Activated CD4-positive, alpha-beta T cell treated with anti-CD3 and anti-CD28 coated beads, Interleukin-2, Interleukin-4, amounts not matched to agents 100 ng/mL and 50 ng/mL, durations not matched to agents 16 hours and 8 hours (primary cell): Measurements from ENCODE around the gene RRAGB.
"Not testable (repeated sequence)": the region's sequence is repeated elsewhere in the genome, so short reads cannot be mapped to it uniquely, and the experiment has no call there.

ENCODE experiments used
- DNase-seq: peaks from one replicate; pipeline ENCODE4 v3.0.0-alpha.2; 2020; ENCODE audit warnings: low spot score

RRAGB gene

DNA sequence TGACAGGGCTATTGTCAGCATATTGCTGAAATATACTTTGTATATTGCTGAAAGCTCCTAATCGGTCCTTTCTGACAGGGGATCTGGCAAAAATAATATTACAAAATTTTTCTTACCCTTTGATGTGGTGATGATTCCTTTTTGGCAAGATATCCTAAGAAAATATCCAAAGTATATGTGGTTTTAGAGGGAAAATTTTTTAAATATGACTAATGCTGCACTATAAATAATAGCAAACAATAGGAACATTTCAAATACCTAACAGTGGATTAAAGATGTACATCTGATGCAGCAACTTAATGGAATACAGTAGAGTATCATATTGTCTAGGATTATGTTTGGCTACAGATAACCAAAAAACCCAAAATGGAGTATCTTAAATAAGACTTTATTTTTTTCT lies 49.6 kb downstream of the RRAGB start:
- no peak for DNase-seq

DNA sequence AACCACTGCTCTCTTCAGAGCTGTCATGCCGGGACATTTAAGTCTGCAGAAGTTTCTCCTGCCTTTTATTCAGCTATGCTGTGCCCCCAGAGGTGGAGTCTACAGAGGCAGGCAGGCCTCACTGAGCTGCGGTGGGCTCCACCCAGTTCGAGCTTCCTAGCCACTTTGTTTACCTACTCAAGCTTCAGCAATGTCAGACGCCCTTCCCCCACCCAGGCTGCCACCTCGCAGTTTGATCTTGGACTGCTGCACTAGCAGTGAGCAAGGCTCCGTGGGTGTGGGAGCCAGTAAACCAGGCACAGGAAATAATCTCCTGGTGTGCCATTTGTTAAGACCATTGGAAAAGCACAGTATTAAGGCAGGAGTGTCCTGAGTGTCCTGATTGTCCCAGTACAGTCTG lies 56.9 kb downstream of the RRAGB start:
- not testable (repeated sequence) for DNase-seq

DNA sequence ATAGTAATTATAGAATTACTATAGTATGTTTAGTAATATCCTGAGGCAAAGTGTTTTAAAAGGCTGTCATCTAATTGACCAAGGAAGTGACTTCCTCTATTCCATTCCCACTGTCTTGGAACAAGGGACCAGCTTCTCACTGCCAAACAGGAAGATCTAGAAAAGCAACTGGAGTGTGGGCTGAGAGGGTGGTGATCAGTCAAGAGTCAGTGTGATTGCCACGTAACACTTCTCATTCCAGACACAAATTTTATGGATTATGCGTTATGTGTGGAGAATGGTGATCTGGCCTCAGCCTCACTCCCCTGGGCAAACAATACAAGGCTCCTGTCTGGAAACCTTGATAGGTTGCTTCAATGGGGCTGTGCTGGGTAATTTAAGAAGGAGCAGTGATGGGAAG lies 60.0 kb downstream of the RRAGB start:
- no peak for DNase-seq

DNA sequence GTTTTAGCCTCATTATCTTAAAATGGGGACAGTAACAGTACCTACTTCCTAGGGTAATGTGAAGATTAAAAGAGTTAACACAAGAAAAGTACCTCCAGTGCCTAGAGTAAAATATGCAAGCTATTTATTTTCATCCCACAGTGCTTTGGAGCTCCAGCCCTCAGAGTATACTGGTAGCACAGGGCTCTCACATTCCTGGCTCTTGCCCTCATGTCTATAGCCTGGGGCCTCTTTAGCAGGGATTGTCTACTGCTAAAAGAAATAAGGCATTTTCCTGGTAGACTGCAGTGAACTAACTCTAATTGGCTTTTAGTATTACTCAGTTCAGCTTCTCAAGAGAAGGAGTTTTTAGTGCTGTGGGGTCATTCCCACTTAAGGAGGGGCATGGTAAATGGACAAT lies 60.8 kb downstream of the RRAGB start:
- DNase-seq, result no peak

DNA sequence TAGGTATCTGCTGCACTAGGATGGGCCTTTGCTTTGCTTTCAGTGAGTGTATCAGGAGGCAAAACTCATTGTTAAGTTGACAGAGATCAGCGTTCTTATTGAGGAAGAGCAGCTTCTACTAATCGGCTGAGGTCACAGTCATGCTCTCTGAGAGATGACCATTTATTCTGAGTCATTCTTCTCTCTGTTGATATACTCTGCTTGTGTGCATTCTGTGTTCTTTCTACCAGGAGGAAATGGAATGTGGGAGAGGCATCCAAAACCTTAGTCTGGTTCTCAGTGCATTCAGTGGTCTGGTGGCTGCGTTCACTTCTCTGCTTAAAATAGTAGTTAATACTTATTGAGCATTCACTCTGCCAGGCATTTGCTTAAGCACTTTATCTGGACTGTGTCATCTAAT lies 66.2 kb downstream of the RRAGB start:
- no peak for DNase-seq

DNA sequence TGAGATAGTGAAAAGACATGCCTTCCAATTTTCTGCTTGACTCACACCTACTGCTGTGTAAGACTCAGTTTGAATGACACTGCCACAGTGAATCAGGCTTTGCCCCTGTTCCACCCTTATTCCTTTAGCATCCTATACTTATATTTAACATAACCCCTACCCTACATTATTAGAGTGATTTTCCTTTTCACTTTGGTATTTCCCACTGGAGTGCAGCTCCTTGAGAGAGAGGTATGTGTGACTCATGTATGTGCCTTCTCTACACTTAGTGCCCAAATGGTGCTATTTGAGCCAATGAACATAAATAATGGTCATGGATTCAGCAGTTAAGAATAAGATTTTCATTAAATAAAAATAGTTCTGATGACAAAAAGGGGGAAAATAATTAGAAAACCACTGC lies 69.5 kb downstream of the RRAGB start:
- no peak for DNase-seq

DNA sequence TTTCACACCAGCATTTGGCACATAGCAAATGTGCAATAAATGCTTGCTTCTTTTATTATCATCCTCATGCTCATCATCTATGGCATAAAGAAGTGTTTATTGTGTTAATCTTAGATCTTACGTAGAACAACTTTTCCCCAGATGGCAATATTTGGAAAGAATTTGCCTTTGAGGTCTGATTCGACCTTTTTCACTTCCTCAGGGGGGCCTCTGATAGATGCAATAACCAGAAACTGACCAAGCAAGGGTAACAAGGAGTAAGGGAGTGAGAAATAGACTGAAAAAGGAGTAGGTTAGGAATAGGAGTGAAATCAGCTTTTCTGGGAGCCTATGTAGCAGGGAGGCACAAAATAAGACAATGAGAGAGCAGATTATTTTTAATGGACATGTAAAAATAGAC lies 70.2 kb downstream of the RRAGB start:
- DNase-seq, result no peak

DNA sequence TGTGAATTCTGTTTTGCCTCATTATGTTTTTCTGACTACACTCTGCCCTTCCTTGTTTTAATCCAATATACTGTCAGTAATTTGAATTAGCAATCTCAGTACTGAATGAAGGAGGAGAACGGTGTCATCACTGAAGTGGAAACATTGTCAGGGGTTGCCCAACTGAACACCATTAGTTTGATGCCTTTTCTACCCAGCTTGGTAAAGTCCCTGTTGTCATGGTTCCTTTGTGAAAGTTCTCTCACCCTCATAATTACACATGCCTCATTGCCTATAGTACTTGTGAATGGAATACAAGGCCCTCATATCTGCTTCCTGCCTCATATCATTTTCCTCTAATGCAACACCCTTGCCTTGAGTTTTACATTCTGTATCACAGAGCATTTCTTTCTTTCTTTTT lies 76.9 kb downstream of the RRAGB start:
- DNase-seq, result no peak

DNA sequence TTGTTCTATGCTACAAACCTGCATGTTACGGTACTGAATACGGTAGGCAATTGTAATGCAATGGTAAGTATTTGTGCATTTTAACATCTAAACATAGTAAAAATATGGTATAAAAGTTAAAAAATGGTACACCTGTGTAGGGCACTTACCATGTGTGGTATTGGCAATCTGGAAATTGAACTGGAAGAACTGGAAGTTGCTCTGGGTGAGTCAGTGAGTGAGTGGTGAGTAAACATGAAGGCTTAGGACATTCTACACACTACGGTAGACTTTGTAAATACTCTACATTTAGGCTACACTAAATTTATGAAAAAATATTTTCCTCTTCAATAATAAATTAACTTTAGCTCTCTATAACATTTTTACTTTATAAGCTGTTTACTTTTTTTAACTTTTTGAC lies 78.9 kb downstream of the RRAGB start:
- no peak for DNase-seq

DNA sequence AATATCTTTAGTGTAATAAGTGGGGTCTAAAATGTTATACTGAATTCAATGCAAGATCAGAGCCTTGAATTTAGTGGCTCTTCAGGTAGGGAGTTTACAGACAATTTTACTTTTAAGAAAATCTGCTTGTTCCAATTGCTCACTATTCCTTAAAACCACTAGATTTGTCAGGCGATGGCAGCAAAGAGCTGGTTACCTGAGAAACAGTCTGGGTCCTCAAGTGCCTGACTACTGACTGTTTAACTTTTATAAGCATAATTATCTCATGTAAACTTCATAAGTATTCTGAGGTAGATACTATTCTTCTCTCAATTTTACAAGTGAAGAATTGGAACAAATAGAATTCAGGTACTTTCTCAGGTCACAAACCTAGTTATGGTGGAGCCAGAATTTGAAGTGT lies 84.3 kb downstream of the RRAGB start:
- no peak for DNase-seq
